Peyer's patch (tissue), 4 donors: ENCODE results near the gene SLC35D3.

Experiments used
- POLR2A ChIP-seq, 2 donors: fragments of 450-650 bp; IDR thresholded peaks; one replicate each; pipeline ENCODE4 v1.5.1; 2017; ENCODE audit warnings: antibody characterized with exemption in 2 of 2, mild to moderate bottlenecking in 2 of 2, moderate library complexity in 2 of 2
- TF ChIP-seq, protein P1 (sequence below), 6 experiments: fragments of 450-650 bp in 4 of 6; fragments of 200-600 bp in 2 of 6; sonication (generic) in 1 of 6; IDR thresholded peaks; one replicate each; pipeline ENCODE4 v1.5.1; 2017 to 2019; ENCODE audit warnings: antibody characterized with exemption in 6 of 6, mild to moderate bottlenecking in 3 of 6, moderate library complexity in 1 of 6

DNA sequence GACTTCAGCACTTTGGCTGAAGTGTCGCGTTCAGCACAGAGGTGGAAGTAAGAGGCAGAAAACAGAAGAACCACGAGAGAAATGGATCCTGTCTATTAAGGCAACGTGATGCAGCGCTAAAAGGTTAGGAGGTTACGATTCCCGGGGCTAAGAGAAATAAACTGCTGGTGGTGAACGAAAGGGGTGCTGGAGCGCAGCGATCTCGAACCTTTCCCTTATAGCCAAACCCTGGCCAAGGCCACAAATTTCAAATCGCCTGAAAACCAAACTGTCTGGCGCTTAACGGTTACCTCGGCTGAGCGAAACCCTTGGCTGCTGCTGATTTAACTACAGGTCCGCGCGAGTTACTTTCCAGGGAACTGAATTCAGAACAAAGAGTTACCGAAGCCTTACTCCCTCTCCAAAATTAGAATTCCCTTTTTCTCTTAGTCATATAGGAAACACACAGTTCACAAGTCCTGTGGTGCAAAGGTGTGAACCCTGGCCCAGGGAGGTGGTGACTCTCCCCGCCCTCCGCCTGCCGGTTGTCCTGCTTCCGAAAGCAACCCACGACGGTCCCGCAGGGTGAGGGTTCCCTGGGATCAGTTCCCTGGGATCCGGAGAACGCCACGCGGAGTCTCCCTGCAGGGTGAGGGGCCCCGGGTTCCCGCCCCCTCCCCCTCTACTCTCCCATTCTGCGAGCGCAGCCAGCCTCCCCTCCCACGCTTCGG lies 1.3 kb upstream of the SLC35D3 start:
- TF ChIP-seq, protein P1, sequence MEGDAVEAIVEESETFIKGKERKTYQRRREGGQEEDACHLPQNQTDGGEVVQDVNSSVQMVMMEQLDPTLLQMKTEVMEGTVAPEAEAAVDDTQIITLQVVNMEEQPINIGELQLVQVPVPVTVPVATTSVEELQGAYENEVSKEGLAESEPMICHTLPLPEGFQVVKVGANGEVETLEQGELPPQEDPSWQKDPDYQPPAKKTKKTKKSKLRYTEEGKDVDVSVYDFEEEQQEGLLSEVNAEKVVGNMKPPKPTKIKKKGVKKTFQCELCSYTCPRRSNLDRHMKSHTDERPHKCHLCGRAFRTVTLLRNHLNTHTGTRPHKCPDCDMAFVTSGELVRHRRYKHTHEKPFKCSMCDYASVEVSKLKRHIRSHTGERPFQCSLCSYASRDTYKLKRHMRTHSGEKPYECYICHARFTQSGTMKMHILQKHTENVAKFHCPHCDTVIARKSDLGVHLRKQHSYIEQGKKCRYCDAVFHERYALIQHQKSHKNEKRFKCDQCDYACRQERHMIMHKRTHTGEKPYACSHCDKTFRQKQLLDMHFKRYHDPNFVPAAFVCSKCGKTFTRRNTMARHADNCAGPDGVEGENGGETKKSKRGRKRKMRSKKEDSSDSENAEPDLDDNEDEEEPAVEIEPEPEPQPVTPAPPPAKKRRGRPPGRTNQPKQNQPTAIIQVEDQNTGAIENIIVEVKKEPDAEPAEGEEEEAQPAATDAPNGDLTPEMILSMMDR (IDR thresholded peaks at IDR 0.05), result no peak
- no peak for TF ChIP-seq POLR2A (IDR thresholded peaks at IDR 0.05)
